HEK293 (cell line): Measurements from ENCODE around the gene ITIH2.

ENCODE experiments used
- KLF8 ChIP-seq: fragments of 450-650 bp; formaldehyde crosslinking; IDR thresholded peaks from 2 replicates; pipeline ENCODE4 v1.5.1; 2016; ENCODE audit warnings: missing biosample characterization, missing genetic modification characterization
- SP7 ChIP-seq: fragments of 450-650 bp; formaldehyde crosslinking; IDR thresholded peaks from 2 replicates; pipeline ENCODE4 v1.5.1; 2016; ENCODE audit warnings: missing biosample characterization, missing genetic modification characterization
- ZBTB1 ChIP-seq: fragments of 450-650 bp; formaldehyde crosslinking; IDR thresholded peaks from 2 replicates; pipeline ENCODE4 v1.5.1; 2016; ENCODE audit warnings: missing biosample characterization, missing genetic modification characterization
- ZBTB17 ChIP-seq: fragments of 450-650 bp; formaldehyde crosslinking; IDR thresholded peaks from 2 replicates; pipeline ENCODE4 v1.5.1; 2016; ENCODE audit warnings: missing biosample characterization, missing genetic modification characterization
- ZFHX2 ChIP-seq: fragments of 450-650 bp; formaldehyde crosslinking; conservative IDR thresholded peaks from 2 replicates; pipeline ENCODE4 v1.5.1; 2016; ENCODE audit warnings: missing biosample characterization, missing genetic modification characterization
- ZNF121 ChIP-seq: fragments of 450-650 bp; formaldehyde crosslinking; IDR thresholded peaks from 2 replicates; pipeline ENCODE4 v1.5.1; 2016; ENCODE audit warnings: missing biosample characterization, missing genetic modification characterization
- ZNF501 ChIP-seq: fragments of 450-650 bp; formaldehyde crosslinking; IDR thresholded peaks from 2 replicates; pipeline ENCODE4 v1.5.1; 2016; ENCODE audit warnings: missing biosample characterization, missing genetic modification characterization
- ZNF600 ChIP-seq: fragments of 450-650 bp; formaldehyde crosslinking; IDR thresholded peaks from 2 replicates; pipeline ENCODE4 v1.5.1; 2016; ENCODE audit warnings: missing biosample characterization, missing genetic modification characterization
- ZNF837 ChIP-seq: fragments of 450-650 bp; formaldehyde crosslinking; IDR thresholded peaks from 2 replicates; pipeline ENCODE4 v1.5.1; 2016; ENCODE audit warnings: missing biosample characterization, missing genetic modification characterization
- TF ChIP-seq, protein P1 (sequence below): fragments of 450-650 bp; formaldehyde crosslinking; conservative IDR thresholded peaks from 2 replicates; pipeline ENCODE4 v1.5.1; 2016; ENCODE audit warnings: low read depth, missing biosample characterization, missing genetic modification characterization
- TF ChIP-seq, protein P2 (sequence below): fragments of 450-650 bp; formaldehyde crosslinking; IDR thresholded peaks from 2 replicates; pipeline ENCODE4 v1.5.1; 2016; ENCODE audit warnings: missing biosample characterization, missing genetic modification characterization
- TF ChIP-seq, protein P3 (sequence below): fragments of 450-650 bp; formaldehyde crosslinking; IDR thresholded peaks from 2 replicates; pipeline ENCODE4 v1.5.1; 2016; ENCODE audit warnings: missing biosample characterization, missing genetic modification characterization
- TF ChIP-seq, protein P4 (sequence below): fragments of 450-650 bp; formaldehyde crosslinking; IDR thresholded peaks from 2 replicates; pipeline ENCODE4 v1.5.1; 2016; ENCODE audit warnings: missing biosample characterization, missing genetic modification characterization

The ITIH2 gene

DNA sequence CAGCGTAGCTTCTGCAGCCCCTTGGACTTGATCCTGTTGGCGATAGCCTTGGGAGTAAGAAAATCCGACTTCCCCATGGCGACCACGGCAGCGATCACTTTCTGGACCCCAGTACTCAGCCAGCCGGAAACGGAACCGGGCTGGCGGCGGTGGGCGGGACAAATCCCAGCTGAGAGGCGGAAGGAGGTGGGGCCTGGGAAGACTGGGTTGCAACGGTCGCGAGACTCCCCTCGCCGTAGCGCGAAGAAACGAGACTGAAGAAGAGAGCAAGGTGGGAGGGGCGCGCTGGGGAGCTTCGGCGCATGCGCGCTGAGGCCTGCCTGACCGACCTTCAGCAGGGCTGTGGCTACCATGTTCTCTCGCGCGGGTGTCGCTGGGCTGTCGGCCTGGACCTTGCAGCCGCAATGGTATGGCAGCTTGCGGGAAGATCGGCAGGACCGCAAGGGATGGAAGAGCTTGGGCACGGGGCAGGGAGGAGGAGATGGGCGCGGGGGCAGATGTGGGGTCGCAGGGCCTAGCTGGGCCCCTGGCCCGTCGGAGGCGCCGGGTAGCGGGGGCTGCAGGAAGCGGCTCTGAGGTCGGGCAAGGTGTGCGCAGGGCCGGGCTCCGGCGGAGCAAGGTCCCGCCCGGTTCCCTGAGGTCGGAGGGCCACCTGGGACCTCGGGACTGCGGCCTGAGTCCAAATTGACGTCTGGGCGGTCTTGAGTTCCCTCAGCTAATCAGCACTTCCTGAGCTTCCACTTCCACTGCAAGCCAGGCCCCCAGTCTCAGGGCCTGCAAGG is 84.9 kb downstream of the ITIH2 start, which contains the start of the genes ATP5F1C and KIN (continued):
- TF ChIP-seq, protein P1, sequence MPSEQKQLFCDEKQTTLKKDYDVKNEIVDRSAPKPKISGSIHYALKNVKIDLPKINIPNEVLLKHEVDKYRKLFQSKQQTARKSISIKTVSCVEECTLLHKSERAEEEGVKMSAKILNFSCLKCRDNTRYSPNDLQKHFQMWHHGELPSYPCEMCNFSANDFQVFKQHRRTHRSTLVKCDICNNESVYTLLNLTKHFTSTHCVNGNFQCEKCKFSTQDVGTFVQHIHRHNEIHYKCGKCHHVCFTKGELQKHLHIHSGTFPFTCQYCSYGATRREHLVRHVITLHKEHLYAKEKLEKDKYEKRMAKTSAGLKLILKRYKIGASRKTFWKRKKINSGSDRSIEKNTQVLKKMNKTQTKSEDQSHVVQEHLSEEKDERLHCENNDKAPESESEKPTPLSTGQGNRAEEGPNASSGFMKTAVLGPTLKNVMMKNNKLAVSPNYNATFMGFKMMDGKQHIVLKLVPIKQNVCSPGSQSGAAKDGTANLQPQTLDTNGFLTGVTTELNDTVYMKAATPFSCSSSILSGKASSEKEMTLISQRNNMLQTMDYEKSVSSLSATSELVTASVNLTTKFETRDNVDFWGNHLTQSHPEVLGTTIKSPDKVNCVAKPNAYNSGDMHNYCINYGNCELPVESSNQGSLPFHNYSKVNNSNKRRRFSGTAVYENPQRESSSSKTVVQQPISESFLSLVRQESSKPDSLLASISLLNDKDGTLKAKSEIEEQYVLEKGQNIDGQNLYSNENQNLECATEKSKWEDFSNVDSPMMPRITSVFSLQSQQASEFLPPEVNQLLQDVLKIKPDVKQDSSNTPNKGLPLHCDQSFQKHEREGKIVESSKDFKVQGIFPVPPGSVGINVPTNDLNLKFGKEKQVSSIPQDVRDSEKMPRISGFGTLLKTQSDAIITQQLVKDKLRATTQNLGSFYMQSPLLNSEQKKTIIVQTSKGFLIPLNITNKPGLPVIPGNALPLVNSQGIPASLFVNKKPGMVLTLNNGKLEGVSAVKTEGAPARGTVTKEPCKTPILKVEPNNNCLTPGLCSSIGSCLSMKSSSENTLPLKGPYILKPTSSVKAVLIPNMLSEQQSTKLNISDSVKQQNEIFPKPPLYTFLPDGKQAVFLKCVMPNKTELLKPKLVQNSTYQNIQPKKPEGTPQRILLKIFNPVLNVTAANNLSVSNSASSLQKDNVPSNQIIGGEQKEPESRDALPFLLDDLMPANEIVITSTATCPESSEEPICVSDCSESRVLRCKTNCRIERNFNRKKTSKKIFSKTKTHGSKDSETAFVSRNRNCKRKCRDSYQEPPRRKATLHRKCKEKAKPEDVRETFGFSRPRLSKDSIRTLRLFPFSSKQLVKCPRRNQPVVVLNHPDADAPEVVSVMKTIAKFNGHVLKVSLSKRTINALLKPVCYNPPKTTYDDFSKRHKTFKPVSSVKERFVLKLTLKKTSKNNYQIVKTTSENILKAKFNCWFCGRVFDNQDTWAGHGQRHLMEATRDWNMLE (tag by site-specific recombination), result peak; percentile 68
- TF ChIP-seq, protein P2, sequence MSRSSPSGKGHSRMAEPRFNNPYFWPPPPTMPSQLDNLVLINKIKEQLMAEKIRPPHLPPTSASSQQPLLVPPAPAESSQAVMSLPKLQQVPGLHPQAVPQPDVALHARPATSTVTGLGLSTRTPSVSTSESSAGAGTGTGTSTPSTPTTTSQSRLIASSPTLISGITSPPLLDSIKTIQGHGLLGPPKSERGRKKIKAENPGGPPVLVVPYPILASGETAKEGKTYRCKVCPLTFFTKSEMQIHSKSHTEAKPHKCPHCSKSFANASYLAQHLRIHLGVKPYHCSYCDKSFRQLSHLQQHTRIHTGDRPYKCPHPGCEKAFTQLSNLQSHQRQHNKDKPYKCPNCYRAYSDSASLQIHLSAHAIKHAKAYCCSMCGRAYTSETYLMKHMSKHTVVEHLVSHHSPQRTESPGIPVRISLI (tag by site-specific recombination), result no peak
- peak; percentile 36 for TF ChIP-seq ZBTB17 (tag by site-specific recombination)
- TF ChIP-seq SP7 (tag by site-specific recombination), result peak; percentile 43; the same call in 1 of the 2 replicates
- TF ChIP-seq ZBTB1 (tag by site-specific recombination), result no peak
- TF ChIP-seq, protein P3, sequence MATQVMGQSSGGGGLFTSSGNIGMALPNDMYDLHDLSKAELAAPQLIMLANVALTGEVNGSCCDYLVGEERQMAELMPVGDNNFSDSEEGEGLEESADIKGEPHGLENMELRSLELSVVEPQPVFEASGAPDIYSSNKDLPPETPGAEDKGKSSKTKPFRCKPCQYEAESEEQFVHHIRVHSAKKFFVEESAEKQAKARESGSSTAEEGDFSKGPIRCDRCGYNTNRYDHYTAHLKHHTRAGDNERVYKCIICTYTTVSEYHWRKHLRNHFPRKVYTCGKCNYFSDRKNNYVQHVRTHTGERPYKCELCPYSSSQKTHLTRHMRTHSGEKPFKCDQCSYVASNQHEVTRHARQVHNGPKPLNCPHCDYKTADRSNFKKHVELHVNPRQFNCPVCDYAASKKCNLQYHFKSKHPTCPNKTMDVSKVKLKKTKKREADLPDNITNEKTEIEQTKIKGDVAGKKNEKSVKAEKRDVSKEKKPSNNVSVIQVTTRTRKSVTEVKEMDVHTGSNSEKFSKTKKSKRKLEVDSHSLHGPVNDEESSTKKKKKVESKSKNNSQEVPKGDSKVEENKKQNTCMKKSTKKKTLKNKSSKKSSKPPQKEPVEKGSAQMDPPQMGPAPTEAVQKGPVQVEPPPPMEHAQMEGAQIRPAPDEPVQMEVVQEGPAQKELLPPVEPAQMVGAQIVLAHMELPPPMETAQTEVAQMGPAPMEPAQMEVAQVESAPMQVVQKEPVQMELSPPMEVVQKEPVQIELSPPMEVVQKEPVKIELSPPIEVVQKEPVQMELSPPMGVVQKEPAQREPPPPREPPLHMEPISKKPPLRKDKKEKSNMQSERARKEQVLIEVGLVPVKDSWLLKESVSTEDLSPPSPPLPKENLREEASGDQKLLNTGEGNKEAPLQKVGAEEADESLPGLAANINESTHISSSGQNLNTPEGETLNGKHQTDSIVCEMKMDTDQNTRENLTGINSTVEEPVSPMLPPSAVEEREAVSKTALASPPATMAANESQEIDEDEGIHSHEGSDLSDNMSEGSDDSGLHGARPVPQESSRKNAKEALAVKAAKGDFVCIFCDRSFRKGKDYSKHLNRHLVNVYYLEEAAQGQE, result peak; percentile 51
- peak; percentile 54; the same call in 1 of the 2 replicates for TF ChIP-seq KLF8 (tag by site-specific recombination)
- peak; percentile 88 for TF ChIP-seq ZNF501 (tag by site-specific recombination)
- peak; percentile 86 for TF ChIP-seq ZNF121 (tag by site-specific recombination)
- TF ChIP-seq ZNF600 (tag by site-specific recombination), result no peak
- TF ChIP-seq, protein P4, sequence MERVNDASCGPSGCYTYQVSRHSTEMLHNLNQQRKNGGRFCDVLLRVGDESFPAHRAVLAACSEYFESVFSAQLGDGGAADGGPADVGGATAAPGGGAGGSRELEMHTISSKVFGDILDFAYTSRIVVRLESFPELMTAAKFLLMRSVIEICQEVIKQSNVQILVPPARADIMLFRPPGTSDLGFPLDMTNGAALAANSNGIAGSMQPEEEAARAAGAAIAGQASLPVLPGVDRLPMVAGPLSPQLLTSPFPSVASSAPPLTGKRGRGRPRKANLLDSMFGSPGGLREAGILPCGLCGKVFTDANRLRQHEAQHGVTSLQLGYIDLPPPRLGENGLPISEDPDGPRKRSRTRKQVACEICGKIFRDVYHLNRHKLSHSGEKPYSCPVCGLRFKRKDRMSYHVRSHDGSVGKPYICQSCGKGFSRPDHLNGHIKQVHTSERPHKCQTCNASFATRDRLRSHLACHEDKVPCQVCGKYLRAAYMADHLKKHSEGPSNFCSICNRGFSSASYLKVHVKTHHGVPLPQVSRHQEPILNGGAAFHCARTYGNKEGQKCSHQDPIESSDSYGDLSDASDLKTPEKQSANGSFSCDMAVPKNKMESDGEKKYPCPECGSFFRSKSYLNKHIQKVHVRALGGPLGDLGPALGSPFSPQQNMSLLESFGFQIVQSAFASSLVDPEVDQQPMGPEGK, result peak; percentile 72
- no peak for TF ChIP-seq ZNF837
- peak; percentile 49 for TF ChIP-seq ZFHX2
